Measurements from ENCODE around the gene KLF3. TPM values are rescaled to one million over a fixed set of nuclear protein-coding genes. Genes with fewer than 3 reads are reported as not detected.

KLF3 gene
- total and polyA plus RNA-seq, 2 of the 4 experiments (the other 2 are of a cell fraction) = 8.2 to 12.6 TPM

- H3K18ac ChIP-seq (ENCODE audit: low read depth, low read length) = no peak overlapping the region
- in situ Hi-C loops (cut with MboI; ENCODE audit: low sequenced_read_pairs) = no loop called here
- no peak overlapping the region for H2BK20ac ChIP-seq (ENCODE audit: low read depth, low read length)
- DNase-seq (peak; percentile 100), ATAC-seq (ENCODE audit: low read depth) (peak; percentile 70)
- no peak overlapping the region for H2AK9ac ChIP-seq (replicated peaks; ENCODE audit: low read depth, low read length, poor library complexity)
- dilution Hi-C loops (cut with HindIII; ENCODE audit: low sequenced_read_pairs, unreplicated experiment) = no loop called here
- no peak overlapping the region for H4K91ac ChIP-seq (ENCODE audit: insufficient read depth, low read depth, low read length)
- peaks cover 76% of the 10 kb centered on the region for H4K20me1 ChIP-seq (ENCODE audit: insufficient read depth, low read length)
- no CpG with 5 or more reads among the region's 5 CpGs for WGBS, 2 experiments (ENCODE audit: extremely low coverage in 2 of 2, insufficient read length in 1 of 2)
- H3K23ac ChIP-seq (ENCODE audit: low read depth, low read length) = no peak overlapping the region
- no peak overlapping the region for H4K5ac ChIP-seq (ENCODE audit: low read depth, low read length)
- TF ChIP-seq RCOR1 (IDR thresholded peaks at IDR 0.05; ENCODE audit: insufficient replicate concordance, low read length) (peak; percentile 90), RAD21 (IDR thresholded peaks at IDR 0.05; ENCODE audit: low read length) (peak; percentile 11; the same call in 1 of the 2 replicates), NFE2L2 (IDR thresholded peaks at IDR 0.05; ENCODE audit: low read depth, low read length) (peak; percentile 23; the same call in 1 of the 2 replicates), BHLHE40 (IDR thresholded peaks at IDR 0.05; ENCODE audit: low read depth, low read length) (peak; percentile 80), CHD1 (IDR thresholded peaks at IDR 0.05; ENCODE audit: low read depth, low read length) (no peak), RFX5 (IDR thresholded peaks at IDR 0.05; ENCODE audit: low read depth, low read length) (no peak), FOS (IDR thresholded peaks at IDR 0.05; ENCODE audit: low read depth, low read length) (peak; percentile 97), MAFK (IDR thresholded peaks at IDR 0.05; ENCODE audit: low read depth, low read length) (no peak), MXI1 (IDR thresholded peaks at IDR 0.05; ENCODE audit: borderline replicate concordance, low read depth, low read length) (no peak), SMC3 (IDR thresholded peaks at IDR 0.05; ENCODE audit: low read depth, low read length) (no peak), MAZ (IDR thresholded peaks at IDR 0.05; ENCODE audit: borderline replicate concordance, low read depth, low read length) (peak; percentile 45; the same call in 1 of the 2 replicates), POLR2A (IDR thresholded peaks at IDR 0.05; ENCODE audit: low read depth, low read length) (no peak; the same call in 1 of the 2 replicates), CEBPB (IDR thresholded peaks at IDR 0.05; ENCODE audit: low read depth, low read length) (peak; percentile 94), USF2 (IDR thresholded peaks at IDR 0.05; ENCODE audit: low read depth, low read length) (no peak), ELK1 (IDR thresholded peaks at IDR 0.05; ENCODE audit: borderline replicate concordance, low read depth, low read length) (no peak)
- TF ChIP-seq, protein P1, sequence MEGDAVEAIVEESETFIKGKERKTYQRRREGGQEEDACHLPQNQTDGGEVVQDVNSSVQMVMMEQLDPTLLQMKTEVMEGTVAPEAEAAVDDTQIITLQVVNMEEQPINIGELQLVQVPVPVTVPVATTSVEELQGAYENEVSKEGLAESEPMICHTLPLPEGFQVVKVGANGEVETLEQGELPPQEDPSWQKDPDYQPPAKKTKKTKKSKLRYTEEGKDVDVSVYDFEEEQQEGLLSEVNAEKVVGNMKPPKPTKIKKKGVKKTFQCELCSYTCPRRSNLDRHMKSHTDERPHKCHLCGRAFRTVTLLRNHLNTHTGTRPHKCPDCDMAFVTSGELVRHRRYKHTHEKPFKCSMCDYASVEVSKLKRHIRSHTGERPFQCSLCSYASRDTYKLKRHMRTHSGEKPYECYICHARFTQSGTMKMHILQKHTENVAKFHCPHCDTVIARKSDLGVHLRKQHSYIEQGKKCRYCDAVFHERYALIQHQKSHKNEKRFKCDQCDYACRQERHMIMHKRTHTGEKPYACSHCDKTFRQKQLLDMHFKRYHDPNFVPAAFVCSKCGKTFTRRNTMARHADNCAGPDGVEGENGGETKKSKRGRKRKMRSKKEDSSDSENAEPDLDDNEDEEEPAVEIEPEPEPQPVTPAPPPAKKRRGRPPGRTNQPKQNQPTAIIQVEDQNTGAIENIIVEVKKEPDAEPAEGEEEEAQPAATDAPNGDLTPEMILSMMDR (conservative IDR thresholded peaks at IDR 0.05; ENCODE audit: low read depth, low read length) = no peak
- H3K36me3 ChIP-seq (ENCODE audit: control insufficient read depth, insufficient read depth, low read length) = peaks cover 8% of the 10 kb centered on the region
- H3K4me1 ChIP-seq (ENCODE audit: control insufficient read depth, insufficient read depth, low read length) = peaks cover 28% of the 10 kb centered on the region
- H2BK120ac ChIP-seq (ENCODE audit: low read depth, low read length) = no peak overlapping the region
- ChIA-PET CTCF (interaction anchor here (0.6 to 1.1 kb wide), 3 partner anchors 489 to 504 kb away, joined by 3 to 4 read pairs (median 3); no protein-coding TSS in a partner anchor), POLR2A (ENCODE audit: unreplicated experiment) (no interaction called here)
- intact Hi-C loops (cut with micrococcal nuclease) = loop anchor here (5.0 kb wide), 1 partner anchor 179 kb away; the partner anchor contains the start of gene TLR6
- H3K14ac ChIP-seq (replicated peaks; ENCODE audit: low read depth, low read length) = no peak overlapping the region
- no peak overlapping the region for H2BK15ac ChIP-seq (ENCODE audit: low read depth, low read length)
- 0 out of 2 replicates have a peak overlapping the region, but pooled peaks have one; percentile 10 for H3K27ac ChIP-seq (ENCODE audit: insufficient read depth, low read length)
- H2AFZ ChIP-seq (replicated peaks; ENCODE audit: low read length, poor library complexity) = no peak overlapping the region
- H3K56ac ChIP-seq (ENCODE audit: extremely low read depth, insufficient read depth, low read length) = no peak overlapping the region
- no peaks in the 10 kb centered on the region for H3K27me3 ChIP-seq (ENCODE audit: control insufficient read depth, insufficient read depth, low read length)
- 0 out of 2 replicates have a peak overlapping the region, but pooled peaks have one; percentile 3 for H2AK5ac ChIP-seq (ENCODE audit: low read depth, low read length)
- peaks cover 36 to 64% of the 10 kb centered on the region in 2 experiments for H3K79me1 ChIP-seq (ENCODE audit: low read depth in 1 of 2, low read length in 2 of 2)
- H3K9me1 ChIP-seq (ENCODE audit: insufficient read depth, low read length) = peaks cover 21% of the 10 kb centered on the region
- H3K4me2 ChIP-seq (ENCODE audit: low read depth, low read length) = peak overlapping the region; percentile 50
- peak overlapping the region; percentile 25 for H2BK5ac ChIP-seq (ENCODE audit: low read depth, low read length, poor library complexity, severe bottlenecking)
- no peak overlapping the region for H4K8ac ChIP-seq (ENCODE audit: low read depth in 2 of 2, low read length in 2 of 2)
- no peak overlapping the region for H3K4ac ChIP-seq (ENCODE audit: low read depth, low read length)
- no peaks in the 10 kb centered on the region for H3K9me3 ChIP-seq (ENCODE audit: control insufficient read depth, insufficient read depth, low read length)
- BruUV-seq (replicated peaks) = no TSS peak
- no peak overlapping the region for H3K4me3 ChIP-seq (ENCODE audit: insufficient read depth, low read depth, low read length)
- H3K9ac ChIP-seq (ENCODE audit: low read depth, low read length) = no peak overlapping the region
These were observed 14.1 kb downstream of the KLF3 start for GRCh38 chr4:38678078-38678477.
